Left kidney (tissue), 2 donors: Measurements from ENCODE around the gene GREB1. TPM values are rescaled to one million over a fixed set of nuclear protein-coding genes. Genes with fewer than 3 reads are reported as not detected.

Source experiments
- DNase-seq: peaks from one replicate; pipeline ENCODE4 v3.0.0-alpha.2; 2013
- polyA plus RNA-seq: library from polyadenylated mRNA; unstranded; fragments of 120-200 nt; gene quantifications from one replicate; pipeline ENCODE4 v1.2.1, GENCODE V29; 2013; ENCODE audit not compliant: insufficient read length

Gene GREB1
- polyA plus RNA-seq, 1 donor: 22.5 TPM

DNA sequence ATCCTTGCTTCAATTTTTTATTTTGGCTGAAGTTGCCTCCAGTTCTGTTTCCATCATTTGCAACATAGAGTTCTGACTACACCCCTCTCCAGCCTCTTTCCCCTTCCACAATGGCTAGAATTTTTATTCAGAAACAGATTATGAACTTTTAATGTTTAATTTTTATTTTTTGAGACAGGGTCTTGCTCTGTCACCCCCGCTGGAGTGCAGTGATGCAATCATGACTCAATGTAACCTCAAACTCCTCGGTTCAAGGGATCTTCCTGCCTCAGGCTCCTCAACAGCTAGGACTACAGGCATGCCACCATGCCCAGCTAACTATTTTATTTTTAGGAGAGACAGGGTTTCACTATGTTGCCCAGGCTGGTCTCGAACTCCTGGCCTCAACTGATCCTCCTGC lies 133.3 kb downstream of the GREB1 start:
- DNase-seq: no peak

DNA sequence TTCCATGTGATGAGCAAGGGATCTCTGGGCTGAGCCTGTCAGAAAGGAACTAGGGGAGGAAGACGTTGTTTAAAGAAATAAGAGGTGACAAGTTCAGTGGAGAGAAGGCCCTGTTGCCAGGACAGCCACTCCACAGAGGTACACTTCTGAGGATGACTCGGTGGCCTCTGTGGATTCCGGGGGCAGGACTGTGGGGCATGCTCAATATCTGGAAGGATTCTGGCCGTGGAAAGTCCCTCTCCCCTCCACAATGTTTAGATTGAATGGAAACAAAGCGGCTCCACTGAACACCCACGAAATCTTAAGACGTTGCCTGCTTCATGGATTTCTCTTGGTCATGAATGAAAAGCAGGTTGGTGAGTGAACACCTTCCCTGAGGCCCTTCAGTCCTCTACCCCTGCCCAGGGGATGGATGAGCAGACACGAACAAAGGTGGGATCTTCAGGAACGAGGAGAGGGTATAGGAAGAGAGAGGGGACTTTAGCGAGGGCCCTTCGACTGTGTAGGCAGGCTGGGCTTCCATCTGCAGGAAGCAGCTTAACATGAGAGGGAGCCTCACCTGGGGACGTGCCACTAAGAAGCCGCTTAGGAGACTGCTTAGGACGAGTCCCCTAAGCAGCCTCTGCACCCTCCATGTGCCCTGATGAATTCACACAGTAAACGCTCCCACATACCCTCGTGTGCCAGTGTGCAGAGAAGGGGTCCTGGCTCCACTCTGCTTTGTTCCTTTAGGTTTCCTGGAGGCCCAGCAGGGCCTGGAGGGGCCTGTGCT lies 134.2 kb downstream of the GREB1 start:
- DNase-seq: no peak

DNA sequence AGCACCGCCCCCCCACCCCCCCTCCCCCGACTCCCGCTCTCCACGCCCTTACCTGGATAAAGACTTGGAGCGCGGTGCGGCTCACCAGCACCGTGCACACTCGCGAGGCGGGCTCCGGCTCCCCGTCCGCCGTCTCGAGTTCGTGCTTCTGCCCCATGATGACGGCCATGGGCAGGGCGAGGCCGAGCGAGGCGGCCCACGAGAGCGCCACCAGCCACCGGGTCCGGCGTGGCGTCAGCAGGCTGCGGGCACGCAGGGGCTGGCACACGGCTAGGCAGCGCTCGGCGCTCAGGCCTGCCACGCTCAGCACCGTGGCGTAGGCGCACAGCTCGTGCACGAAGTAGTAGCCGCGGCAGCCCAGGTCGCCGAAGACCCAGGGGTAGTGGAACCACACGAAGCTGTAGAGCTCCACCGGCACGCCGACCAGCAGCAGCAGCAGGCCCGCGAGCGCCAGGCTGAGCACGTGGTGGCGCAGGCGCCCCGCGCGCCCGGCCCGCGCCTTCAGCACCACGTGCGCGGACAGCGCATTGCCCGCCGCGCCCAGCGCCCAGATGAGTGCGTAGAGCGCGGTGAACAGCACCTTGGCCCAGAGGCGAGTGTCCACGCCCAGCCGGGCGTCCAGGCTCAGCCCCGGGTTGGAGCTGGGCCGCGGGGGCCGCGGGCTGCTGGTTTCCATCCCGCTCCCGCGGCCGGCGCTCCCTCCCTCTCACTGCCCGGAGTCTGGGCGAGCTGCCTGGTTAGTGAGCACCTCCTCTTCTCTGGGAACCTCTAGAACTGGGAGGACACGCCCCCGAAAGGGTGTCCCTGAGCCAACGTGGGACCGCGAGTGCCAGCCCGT lies 135.8 kb downstream of the GREB1 start, which contains the start of gene NTSR2:
NTSR2 (minus strand) TSS at position 742 of the 838 bp plus-strand sequence; CDS start at position 676, 66 bp downstream.
- peak; percentile 77 for DNase-seq

DNA sequence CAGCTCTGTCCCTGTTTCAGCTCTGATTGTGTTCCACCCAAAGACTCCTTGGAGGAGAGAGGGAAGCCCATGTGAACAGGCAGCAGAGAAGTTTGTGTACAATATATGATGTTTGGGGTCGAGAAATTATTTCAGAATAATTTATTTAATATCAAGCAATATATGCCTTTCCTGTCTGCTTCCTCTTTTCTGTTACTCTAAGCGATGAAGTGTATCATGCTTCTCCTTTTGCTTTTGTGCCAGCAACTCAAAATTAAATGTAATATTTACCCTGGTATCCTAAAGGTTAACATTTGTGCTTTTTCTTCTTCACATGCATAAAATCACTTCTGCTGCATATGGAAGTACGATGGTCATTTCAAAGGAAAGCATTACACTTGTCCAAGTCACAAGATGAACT lies 138.6 kb downstream of the GREB1 start:
- DNase-seq: no peak

DNA sequence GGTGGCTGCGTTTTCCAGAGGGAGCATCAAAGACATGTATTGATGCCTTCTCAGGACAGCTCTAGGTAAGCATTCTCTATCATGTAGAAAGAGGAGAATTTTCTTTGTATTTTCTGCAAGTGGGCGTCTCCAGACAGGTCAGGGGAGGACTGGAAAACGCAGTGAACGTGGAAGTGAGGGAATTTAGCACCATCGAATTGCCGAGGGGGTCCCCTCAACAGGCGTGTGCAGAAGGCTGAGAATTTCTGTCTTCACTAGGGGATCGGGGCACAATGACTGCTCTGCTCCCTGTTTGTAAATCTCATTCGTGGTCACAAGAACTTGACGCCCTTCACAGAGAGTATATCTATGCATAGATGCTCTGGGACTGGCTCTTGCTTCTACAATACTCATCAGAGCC lies 141.1 kb downstream of the GREB1 start:
- no peak for DNase-seq

DNA sequence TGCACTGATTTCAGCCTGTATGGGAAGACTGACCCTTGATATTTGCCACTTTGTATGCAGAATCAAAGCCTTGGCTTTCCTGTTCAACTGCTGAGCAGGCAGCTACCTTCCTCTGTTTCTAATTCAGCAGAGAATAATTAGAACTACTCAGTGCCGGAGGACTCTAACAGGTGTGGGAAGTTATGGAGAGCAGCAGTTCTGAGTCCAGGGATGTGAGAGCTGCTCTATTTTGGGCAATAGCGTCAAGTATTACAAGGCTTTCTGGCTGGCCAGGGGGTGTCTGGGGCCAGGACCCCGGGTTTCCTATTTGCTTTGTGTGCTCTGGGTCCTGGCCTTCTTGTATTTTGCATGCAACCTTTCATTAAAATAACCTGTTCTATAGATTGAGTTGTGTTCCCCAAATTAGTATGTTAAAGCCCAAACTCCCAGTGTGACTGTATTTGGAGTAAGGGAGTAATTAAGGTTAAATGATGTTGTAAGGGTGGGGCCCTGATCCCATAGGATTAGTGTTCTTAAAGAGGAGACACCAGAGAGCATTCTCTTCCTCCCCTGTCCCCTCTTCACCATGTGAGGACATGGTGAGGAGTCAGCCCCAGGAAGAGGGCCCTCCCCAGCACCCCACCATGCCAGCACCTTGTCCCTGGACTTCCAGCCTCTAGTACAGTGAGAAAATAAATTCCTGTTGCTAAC lies 141.7 kb downstream of the GREB1 start:
- DNase-seq: no peak

DNA sequence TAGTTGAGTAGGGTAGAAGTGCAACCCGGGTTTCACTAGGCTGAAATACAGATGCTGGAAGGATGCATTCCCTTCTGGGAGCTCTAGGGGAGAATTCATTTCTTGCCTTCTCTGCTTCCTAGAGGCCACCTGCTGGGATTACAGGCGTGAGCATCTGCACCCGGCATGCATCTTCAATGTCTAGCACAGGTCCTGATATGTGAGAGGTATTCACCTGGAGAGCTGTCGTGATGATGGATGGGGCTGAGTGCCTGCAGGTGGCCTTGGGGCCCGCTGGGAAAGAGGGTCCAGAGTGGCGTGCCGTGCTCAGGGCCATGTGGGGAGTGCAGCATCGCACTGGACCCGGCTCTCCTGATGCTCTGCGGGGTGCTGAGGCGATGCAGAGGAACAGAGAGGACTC lies 142.8 kb downstream of the GREB1 start:
- DNase-seq: no peak

DNA sequence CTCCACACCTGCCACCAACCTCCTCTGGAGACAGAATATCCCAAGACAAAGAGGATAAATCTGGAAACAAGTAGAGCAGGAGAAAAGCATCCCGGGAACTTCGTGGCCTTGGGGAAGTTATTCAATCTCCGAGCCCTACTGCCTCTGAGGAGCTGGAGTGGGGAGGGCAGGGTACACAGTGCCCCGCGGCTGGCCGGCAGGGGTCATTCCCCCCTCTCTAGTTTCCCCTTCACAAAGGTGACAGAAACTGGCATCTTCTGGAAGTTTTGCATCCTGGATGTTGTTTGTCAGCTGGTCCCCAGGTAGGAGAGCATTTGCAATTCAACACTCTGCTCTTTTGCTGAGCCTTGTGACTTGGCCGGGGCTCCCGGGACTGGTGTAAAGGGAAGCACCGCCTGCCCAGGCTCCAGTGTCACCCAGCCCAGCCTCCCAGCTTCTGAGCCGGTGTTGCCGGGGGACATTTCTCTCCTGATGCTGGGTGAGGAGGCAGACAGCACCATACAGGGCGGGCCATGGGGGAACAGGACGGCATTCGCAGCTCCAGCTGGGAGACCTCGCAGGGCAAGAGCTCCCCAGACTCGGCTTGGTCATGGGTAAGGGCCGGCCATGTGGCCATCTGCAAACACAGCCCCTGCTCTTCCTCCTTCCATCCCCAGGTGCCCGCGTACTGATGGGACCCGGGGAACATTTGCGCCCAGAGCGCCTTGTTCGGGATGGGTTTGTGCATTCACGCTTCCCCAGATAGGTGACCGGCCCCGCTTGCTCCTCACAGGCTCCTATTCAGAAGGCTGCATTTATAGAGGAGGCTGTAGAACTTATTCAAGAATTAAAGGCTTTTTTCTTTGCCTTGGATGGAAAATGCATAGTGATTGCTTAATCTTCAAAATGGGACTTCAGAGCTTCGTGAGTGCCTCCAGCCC lies 143.6 kb downstream of the GREB1 start:
- DNase-seq: no peak

DNA sequence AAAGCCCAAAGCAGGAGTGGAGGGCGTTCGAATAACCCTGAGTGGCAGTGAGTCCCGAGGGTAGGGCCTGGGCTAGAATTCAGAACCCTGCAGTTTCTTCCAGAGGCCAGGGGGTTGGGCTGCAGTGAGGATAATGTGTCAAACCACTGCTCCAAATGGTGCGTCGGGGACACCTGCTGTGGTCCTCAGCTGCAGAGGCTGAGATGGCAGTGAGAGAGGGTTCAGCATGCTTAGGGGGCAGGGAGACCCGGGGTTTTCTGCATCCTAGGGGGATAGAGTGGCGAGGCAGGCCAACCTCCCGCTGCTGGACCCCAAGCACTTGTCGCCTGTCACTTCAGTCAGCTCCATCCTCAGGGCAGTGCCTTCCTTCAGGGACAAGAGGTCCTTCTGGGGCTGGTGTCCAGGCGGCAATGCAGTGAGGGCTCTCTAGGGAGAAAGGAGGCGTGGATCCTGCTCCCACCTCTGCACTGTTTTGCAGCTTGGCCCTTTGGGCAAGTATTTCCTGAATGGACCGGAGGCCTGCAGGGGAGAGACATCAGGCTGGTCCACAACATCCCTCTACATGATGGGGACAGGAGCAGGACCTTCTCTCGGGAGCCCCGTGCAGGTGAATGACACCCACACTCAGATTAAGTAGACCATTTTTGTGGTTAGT lies 144.6 kb downstream of the GREB1 start:
- DNase-seq: no peak

DNA sequence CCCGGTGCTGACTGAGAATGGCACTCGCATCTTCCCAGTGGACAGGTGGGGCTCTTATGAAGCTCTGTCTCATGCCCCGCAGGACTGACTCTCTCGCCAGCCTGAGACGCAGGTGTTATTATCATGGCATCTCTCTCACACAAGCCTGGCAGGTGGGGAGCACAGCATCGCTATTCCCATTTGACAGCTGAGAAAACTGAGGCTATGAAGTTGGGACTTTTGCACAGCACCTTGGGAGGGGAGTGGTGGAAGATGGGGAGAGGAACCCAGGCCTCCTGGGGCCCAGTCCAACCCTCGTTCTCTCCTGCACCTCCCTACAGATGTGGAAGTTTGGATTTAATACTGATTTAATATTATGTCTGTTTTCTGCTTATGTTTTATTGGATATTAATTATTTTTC lies 145.2 kb downstream of the GREB1 start:
- DNase-seq: no peak

DNA sequence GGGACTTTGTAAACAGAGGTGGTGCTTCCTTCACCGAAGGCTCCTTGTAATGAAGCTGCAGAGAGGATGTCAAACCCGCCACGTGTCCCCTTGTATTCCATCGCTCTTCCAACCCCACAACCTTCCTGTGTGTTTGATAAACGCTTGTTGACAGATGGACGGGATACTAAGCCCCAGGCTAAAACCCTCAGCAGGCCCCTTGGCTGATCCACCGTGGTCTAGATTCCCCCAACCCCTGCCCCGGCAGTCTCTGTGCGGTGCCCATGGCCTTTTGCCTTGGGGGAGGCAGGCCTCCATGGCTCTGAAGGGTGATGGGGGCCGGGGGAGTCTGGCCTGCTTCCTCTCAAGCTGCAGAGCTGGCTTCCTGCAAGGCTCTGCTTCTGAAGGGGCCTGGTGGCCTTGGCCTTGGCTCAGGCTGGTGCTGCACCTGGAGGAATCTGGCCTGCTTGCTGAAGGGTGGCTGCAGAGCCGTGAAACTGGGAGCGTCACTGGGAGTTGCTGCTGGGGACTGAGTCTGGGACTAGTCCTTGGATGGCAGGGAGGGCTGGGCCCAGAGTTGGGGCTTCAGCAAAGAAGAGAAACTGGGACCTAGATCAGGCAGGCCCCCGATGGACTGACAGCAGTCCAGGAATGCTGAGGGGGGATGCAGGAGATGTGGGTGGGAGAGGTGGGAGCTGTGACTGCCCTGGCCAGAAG lies 145.8 kb downstream of the GREB1 start:
- DNase-seq: no peak

DNA sequence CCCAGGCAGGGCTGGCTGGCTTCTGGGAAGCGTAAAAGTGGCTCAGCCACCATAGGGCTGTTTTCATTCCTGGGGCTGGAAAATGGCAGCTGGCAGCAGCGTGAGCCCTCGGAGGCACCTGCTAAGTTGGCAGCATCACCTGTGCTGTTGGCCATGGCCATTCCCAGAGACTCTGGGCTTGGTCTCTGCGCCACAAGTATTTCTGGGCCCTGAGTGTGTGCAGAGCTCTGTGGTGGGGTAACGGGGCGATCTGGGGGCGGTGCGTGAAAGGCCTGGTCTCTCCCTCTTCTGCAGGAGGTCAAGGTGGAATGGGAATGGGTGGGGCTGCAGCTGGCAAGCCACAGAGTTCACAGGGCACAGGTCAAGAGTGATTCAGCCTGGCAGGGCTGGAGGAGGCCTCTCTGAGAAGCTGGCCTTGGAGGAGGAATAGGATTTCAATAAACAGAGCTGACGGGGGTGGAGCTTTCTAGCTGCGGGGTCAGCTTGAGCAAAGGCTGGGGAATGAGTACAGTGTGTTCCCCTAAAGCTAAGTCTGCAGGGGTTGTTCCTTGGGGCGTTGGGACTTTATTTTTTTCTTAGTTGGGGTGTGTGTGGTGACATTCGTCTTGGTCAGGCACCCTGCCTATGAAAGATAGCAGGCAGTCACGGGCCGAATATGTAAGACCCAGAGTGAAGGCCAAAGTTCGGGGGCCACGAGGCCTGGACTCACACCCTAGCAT lies 146.5 kb downstream of the GREB1 start:
- DNase-seq: no peak

DNA sequence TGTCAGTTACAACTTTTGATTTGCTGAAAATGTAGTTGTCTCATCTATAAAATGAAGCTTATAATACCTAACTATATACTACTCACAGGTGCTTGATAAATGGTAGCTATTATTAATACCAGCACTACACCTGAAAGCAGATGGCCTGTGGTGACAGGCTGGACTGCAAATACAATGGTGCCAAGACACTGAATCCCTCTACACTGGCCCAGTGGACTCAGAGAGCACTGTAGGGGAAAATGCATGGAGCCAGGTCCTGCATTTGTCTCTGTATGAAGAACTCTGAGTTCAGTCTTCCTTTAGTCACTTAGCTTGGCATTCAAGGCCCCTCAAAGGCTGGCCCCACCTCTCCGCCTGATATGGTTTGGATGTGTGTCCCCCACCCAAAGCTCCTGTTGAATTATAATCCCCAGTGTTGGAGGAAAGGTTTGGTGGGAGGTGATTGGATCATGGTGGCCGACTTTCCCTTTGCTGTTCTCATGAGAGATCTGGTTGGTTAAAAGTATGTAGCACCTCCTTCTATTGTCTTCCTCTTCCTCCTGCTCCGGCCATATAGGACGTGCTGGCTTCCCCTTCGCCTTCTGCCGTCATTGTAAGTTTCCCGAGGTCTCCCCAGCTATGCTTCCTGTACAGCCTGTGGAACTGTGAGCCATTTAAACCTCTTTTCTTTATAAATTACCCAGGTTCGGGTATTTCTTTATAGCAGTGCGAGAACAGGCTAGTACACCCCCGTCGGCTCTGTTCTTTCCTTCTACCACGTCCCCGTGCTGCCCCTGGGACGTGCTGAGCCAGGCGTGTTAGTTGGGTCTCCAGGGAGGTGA lies 147.3 kb downstream of the GREB1 start:
- DNase-seq: no peak

DNA sequence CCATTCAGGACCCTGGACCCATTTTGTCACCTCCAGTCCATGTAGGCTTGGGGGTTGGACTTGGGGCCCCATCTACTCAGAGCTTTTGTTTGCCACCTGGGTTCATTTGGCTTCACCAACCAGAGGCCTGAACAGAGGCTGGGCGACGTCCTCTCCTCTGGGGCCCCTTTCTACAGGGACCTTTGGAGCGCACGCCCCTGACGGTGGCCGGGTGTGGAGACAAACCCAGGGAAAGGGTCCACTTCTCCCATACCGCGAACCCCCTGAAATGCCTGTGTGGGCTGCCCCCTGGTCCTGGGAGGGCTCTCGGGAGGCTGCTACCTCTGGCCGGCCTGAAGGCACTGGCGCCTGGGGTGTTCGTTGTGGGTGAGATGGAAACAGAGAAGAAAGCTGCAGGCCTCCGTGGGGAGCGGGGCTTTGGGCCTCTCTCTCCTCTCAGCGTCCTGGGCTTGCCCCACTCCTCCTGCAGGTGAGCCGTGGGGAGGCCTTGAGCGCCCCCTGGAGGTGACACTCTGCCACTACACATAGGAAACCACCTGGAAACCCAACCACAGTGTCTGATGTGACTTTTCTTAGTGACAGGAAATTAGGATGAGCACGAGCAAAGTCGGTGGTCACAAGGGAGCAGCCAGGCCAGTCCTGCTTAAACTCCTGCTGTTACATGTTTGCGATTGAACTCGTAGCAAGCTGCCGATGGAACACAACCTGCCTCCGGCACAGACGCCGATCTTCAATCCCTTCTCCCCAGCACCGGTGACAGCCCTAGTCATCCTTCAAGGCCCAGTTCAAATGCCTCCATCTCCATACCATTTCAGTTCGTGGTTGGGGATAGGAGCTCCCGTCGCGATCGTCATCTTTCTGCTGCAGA lies 148.1 kb downstream of the GREB1 start:
- DNase-seq: no peak

DNA sequence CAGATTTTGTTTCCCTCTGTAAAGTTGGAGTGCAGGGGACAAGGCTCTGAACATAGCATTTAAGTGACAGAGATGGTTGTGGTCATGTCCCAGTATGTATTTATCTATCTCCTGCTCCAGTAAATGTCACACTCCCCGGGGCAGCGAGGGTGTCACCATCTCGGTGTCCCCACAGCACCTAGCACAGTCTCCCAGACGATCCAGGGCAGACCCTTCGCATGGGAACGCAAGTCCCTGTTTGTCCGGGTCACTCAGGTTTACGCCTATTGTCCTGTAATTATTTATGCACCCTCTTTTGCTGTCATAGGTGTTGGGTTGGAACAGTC lies 148.7 kb downstream of the GREB1 start:
- DNase-seq: no peak

DNA sequence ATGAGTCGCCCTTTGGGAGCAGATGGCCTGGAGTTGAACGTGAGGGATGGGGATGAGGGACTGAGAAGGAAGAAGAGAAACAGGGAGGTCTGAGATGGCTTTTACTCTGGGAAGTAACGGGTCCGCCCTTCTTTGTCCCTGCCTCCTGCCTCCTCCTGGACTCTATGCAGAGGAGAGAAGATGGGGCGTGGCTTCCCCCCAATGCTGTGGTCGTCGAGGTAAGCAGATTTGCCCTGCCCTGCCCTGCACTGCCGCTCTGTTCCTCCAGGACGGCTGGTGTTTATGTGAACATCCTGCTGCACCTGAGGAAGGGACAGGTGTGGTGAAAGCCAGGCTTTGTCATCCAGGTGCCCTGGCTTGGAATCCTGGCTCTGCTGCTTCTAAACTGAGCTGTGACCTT lies 149.6 kb downstream of the GREB1 start:
- DNase-seq: no peak

DNA sequence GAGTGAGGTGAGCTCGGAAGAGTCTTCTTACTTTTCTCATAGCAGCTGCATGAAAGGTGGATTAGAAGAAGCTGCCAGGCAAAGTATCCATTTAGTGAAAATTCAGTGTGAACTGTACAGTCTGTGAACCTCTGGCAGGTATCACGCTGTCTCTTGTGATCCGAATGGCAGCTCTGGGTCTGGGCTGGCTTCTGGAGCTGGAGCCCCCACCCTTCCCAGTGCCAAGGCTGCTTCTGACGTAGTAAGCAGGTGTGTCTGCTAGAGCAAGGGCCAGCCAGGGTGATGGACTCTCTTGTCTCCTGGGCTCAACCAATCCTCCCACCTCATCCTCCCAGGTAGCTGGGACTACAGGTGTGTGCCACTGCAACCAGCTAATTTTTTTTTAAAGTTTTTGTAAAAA lies 150.1 kb downstream of the GREB1 start:
- DNase-seq: no peak

DNA sequence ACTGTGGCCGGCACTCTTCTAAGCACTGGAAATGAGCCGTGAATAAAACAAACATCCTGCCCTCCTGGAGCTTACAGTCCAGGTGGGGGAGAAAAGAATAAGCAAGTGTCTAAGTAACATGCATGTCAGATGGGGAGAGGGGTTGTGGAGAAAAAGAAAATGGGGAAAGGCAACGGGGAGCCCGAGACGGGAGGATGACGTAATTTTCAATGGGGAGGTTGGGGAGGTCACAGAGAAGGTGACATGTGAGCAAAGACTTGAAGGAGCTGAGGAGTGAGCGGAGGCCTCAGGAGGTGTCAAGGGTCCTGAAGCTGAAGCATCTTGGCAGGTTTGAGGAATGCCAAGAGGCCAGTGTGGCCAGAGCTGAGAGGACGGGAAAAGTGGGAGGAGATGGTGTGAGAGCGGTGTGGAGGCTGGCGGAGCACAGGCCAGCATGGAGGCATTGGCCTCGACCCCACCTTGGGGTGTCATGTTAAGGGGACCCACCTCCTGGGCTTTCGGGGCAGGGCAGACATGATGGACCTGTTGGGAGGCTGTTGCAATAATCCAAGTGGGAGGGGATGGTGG lies 151.1 kb downstream of the GREB1 start:
- DNase-seq: no peak
